HG03139 (cell line): Measurements from ENCODE around the gene PAQR4.
"Not testable (repeated sequence)": the region's sequence is repeated elsewhere in the genome, so short reads cannot be mapped to it uniquely, and the experiment has no call there.

ENCODE experiments used
- ATAC-seq: cut with Tn5 transposase; IDR thresholded peaks from one replicate; pipeline ENCODE4 v1.9.1; 2021; ENCODE audit not compliant: unreplicated experiment

Gene PAQR4

DNA sequence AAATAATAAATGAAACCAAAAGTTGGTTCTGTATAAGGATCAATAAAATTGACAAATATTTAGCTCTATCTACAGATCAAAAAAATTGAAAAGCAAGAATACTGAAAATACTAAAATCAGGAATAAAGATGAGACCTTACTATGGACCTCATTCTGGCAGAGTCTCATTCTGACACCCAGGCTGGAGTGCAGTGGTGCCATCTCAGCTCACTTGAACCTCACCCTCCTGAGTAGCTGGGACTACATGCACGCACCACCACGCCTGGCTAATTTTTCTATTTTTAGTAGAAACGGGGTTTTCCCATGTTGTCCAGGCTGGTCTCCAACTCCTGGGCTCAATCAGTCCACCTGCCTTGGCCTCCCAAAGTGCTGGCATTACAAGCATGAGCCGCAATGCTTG is 27.1 kb upstream of the PAQR4 start:
- no peak for ATAC-seq

- not testable (repeated sequence) for ATAC-seq
Measured at GRCh38 chr16:2943716-2944115, 25.4 kb upstream of the PAQR4 start.

DNA sequence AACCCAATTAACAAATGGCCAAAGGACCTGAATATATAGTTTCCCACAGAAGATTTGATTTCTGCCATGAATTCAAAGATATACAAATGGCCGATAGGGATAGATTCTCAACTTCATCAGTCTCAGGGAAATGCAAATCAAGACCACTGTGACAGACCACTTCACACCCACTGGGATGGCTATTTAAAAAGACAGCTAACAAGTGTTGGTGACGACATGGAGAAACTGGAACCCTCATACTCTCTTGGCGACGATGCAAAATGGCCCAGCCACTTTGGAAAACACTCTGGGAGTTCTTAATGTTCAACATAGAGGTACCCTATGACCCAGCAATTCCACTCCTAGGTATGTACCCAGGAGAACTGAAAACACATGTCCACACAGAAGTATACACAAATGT is 22.5 kb upstream of the PAQR4 start:
- no peak for ATAC-seq

DNA sequence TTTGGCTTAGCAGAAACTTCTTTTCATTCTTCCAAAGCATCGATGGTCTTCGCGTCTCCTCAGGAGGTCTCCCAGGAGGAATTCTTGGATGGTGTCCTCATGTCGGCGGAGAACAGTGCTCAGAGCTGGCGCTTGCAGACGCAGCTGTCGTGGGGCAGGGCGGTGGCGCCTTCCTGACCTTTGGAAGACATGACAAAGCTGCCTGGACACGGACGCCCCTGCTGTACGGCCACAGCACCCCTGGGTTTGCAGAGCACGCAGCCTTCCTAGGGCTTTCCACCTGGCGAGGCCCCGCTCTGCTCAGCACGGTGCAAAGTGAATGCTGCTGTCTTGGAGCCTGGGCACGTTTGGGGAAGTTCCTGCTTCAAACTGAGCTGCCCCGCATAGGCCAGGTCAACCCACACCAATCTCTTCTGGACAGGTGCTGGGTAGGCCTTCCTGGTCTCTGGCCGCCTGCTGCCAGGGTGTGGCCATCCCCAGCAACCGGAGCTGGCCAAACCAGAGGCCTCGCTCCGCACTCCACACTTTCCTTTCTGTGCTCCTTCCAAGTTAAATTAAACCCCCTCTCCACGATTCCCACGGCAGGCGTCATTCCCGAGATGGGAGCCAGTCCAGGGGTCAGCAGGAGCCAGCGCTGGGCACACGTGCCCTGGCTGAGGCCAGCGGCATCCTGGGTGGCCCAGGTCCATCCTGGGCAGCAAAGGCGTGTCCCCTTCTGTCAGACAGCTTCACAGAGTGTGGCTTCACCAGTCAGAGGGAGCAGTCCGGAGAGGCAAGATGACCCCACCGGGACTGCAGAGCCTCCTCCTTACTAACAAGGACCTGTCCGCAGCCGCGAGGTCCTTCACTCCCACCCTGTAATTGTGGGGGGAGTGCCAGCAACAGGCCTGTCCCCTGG is 20.1 kb upstream of the PAQR4 start:
- ATAC-seq, result no peak

GRCh38 chr16:2949705-2950352 is 19.3 kb upstream of the PAQR4 start:
- ATAC-seq, result no peak

DNA sequence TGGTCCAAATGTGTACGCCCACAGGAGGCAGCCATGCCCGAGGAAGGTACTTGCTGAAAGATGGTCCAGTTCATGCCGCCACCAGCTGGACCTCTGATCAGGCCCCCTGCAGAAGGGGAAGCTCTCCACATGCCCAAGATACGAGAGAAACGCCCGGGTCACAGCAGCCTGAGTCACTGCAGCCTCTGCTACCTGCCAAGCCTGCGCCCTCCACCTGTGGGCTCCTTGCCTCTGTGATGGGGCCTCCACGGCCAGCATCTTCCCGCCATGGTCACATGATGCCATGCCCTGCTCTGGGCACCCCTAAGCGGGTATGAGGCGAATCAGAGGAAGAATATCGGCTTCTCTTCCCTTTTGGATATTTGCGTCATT is 18.8 kb upstream of the PAQR4 start:
- ATAC-seq, result no peak

GRCh38 chr16:2950773-2951172 is 18.4 kb upstream of the PAQR4 start:
- no peak for ATAC-seq

GRCh38 chr16:2952679-2953078 is 16.5 kb upstream of the PAQR4 start:
- no peak for ATAC-seq

- ATAC-seq, result no peak
Measured at GRCh38 chr16:2953706-2954627, 15.2 kb upstream of the PAQR4 start.

DNA sequence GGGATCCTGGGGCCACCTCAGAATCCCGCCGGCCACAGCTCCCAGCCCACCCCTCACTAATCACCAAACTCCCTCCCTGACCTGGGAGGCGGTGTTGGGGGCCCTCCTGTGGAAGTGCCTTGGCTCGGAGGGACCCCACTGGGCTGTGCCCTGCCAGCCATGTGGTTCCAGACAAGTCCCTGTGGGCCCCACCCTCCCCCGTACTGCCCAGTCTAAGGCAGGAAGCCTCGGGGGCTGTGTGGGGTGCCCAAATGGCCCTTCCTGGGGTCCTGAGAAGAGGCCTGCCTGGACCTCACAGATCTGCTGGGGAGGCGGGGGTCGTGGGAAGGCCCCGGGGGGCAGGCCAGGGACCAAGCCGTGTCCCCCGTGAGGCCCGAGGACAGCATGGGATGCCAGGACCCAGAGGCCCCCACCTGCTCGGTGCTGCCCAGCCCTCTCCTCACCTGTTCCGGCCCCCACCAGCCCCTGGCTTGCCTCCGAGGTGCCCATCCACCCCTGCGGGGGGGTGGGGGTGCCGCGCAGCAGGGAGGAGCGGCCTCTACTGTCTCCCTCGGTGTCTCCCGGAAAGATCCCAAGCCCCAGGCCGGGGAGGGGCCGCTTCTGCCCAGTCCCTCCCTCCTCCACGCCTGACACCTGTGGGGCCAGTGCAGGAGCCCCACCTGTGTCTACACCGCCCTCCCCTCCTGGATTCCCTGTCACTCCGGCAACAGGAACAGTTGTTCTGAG is 14.3 kb upstream of the PAQR4 start:
- no peak for ATAC-seq

- ATAC-seq, result no peak
Measured at GRCh38 chr16:2955438-2955778, 13.7 kb upstream of the PAQR4 start.

DNA sequence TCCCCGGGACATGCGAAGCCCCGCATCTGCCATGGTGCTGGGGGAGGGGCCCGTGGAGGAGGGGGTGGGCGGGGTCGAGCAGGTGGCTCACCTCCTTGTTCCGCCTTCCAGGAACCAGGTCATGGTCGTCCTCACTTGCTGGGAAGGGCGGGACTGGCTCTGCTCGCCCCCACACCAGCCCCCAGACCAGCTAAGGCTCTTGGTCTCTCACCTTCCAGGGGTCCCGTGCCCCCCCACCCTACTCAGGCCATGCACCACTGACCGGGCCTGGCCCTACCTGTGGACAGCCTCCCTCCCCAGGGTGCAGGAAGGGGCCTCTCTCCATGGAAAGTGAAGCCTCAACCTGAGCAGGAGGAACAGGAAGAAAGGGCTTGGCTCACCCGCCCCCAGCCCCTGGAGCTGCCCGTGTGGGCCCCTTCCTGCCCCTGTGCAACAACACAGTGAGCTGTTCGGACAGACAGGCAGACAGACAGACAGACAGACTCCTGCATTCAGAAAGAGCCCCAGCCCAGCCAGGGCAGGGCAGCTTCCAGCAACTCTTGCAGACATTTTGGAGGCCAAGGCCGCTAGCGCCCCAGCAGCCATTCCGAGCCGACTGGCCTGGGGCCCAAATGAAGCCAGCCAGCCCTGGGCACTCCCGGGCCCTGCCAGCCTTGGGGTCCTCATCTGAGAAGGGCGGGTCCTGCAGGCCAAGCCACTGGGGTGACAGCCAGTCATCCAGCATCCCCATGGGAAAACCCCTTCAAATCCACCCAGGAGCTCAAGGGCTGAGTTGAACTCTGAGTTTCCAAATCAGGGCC is 13.2 kb upstream of the PAQR4 start:
- ATAC-seq, result no peak

- ATAC-seq, result no peak
Measured at GRCh38 chr16:2956579-2956956, 12.6 kb upstream of the PAQR4 start.

DNA sequence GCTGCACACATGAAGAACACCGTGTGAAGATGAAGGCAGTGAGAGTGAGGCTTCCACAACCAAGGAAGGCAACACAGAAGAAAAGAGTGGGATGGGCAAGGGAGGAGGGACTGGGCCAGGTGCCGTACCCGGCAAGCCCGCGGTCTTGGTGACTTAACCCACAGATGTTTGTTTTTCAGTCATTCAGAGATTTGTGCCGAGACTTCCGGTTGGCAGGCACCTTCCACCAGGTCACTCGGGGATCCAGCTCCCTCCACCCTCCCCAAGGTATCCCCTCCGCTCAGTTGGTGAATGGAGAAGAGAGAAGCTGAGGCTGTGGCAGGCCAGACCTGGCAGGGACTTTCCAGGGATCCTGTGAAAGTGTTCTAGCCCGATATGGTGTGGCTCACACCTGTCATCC is 9.9 kb upstream of the PAQR4 start:
- no peak for ATAC-seq

- no peak for ATAC-seq
Measured at GRCh38 chr16:2960183-2961010, 8.8 kb upstream of the PAQR4 start.

DNA sequence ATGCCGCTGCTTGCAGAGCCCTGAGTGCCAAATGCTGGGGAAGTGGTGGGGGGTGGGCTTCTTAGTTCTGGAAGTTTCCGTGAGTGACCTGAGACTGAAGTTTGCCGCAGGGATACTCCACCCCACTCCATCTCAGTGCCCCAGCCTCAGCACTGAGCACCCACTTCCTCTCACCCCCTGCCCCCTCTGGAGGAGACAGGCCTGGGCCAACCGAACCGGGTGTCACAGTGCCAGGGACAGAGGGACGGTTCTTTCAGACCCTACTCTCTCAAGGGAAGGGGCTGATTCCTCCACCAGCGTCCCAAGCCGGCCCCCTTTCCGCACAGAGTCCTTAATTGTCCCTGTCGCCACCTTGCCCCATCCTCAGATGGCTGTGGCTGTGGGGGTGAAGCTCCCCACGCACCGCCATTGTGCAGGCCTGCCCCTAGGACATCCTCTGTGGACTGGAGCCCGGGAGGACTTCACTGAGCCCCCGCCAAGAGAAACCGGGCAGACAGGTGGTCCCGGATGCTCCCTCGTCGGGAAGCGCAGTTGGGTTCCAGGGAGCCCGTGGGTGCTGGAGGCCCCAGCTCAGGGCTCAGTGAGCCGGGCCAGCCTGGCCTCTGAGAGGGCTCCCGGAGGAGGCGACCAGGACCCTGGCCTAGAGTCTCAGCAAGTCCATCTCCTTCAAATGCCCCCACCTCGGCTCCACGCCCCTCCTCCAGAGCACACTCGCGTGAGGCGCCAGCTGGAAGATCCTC is 6.6 kb upstream of the PAQR4 start:
- no peak for ATAC-seq

GRCh38 chr16:2963074-2963722 is 6.0 kb upstream of the PAQR4 start:
- ATAC-seq, result no peak
